DND-41 (cell line): Measurements from ENCODE around the gene UGT2B7.

Experiments
- ATAC-seq: fragments of 200-7000 bp; cut with Tn5 transposase; 3 replicates; pipeline ENCODE4 v1.9.1; 2021; ENCODE audit warnings: low read depth; ENCODE audit not compliant: insufficient read depth
- DNase-seq: peaks from one replicate; pipeline ENCODE4 v3.0.0-alpha.2; 2020
- H2AFZ ChIP-seq: 2 replicates; pipeline ENCODE4 v1.6.0; 2012; ENCODE audit warnings: low read depth, low read length
- H3K27ac ChIP-seq: 2 replicates; pipeline ENCODE4 v1.5.1; 2012; ENCODE audit warnings: low read length, inconsistent platforms
- H3K27me3 ChIP-seq: fragments of 200-600 bp; sonication (generic); 2 replicates; pipeline ENCODE4 v1.6.0; 2012; ENCODE audit warnings: low read length, mild to moderate bottlenecking, inconsistent platforms; ENCODE audit not compliant: insufficient read depth, poor library complexity
- H3K36me3 ChIP-seq: 2 replicates; pipeline ENCODE4 v1.5.1; 2012; ENCODE audit warnings: low read length, inconsistent platforms; ENCODE audit not compliant: insufficient read depth
- H3K4me1 ChIP-seq: 2 replicates; pipeline ENCODE4 v1.5.1; 2012; ENCODE audit warnings: mild to moderate bottlenecking, low read length; ENCODE audit not compliant: insufficient read depth
- H3K4me2 ChIP-seq: 2 replicates; pipeline ENCODE4 v1.6.0; 2012; ENCODE audit warnings: mild to moderate bottlenecking, moderate library complexity, low read length, inconsistent platforms; ENCODE audit not compliant: insufficient read depth
- H3K4me3 ChIP-seq, 2 experiments: fragments of 200-600 bp in 1 of 2; shearing (Covaris generic) in 1 of 2; 2 replicates each; pipeline ENCODE4 v1.5.1; 2012 to 2016; ENCODE audit warnings: inconsistent platforms in 2 of 2, low read length in 2 of 2, mild to moderate bottlenecking in 2 of 2, low read depth in 1 of 2, moderate library complexity in 1 of 2
- H3K79me2 ChIP-seq: 2 replicates; pipeline ENCODE4 v1.6.0; 2012; ENCODE audit warnings: low read length, inconsistent platforms; ENCODE audit not compliant: insufficient read depth
- H3K9ac ChIP-seq: 2 replicates; pipeline ENCODE4 v1.6.0; 2012; ENCODE audit warnings: low read depth, mild to moderate bottlenecking, inconsistent platforms, low read length, moderate library complexity
- H3K9me3 ChIP-seq: 2 replicates; pipeline ENCODE4 v1.5.1; 2012; ENCODE audit warnings: low read length, moderate library complexity, mild to moderate bottlenecking, inconsistent platforms; ENCODE audit not compliant: insufficient read depth, severe bottlenecking
- H4K20me1 ChIP-seq: 2 replicates; pipeline ENCODE4 v1.6.0; 2012; ENCODE audit warnings: low read length; ENCODE audit not compliant: insufficient read depth
- CTCF ChIP-seq: IDR thresholded peaks from 2 replicates; pipeline ENCODE4 v1.5.1; 2012; ENCODE audit warnings: borderline replicate concordance, low read length, moderate library complexity, mild to moderate bottlenecking; ENCODE audit not compliant: poor library complexity, severe bottlenecking; ENCODE audit errors: extremely low read depth
- EZH2 ChIP-seq: IDR thresholded peaks from 3 replicates; pipeline ENCODE4 v1.6.1; 2012; ENCODE audit warnings: borderline replicate concordance, low read depth, mild to moderate bottlenecking, moderate library complexity, low read length, inconsistent platforms; ENCODE audit not compliant: severe bottlenecking

UGT2B7 gene

GRCh38 chr4:69092980-69093568 is 3.2 kb upstream of the UGT2B7 start:
- Histone ChIP-seq H3K9me3 (no peaks in the 10 kb centered on the region), H3K9ac (no peak overlapping the region), H3K36me3 (no peaks in the 10 kb centered on the region), H4K20me1 (no peaks in the 10 kb centered on the region), H3K79me2 (no peaks in the 10 kb centered on the region), H3K4me1 (no peaks in the 10 kb centered on the region), H2AFZ (no peak overlapping the region), H3K27ac (no peak overlapping the region), H3K4me3 (no peak overlapping the region), H3K4me2 (no peak overlapping the region), H3K27me3 (no peaks in the 10 kb centered on the region)
- no peak for TF ChIP-seq EZH2
- TF ChIP-seq CTCF: no peak
- no peak for DNase-seq
- no peak for ATAC-seq

GRCh38 chr4:69093681-69094080 is 2.6 kb upstream of the UGT2B7 start:
- Histone ChIP-seq H3K4me3 (no peak overlapping the region), H3K27me3 (no peaks in the 10 kb centered on the region), H3K4me1 (no peaks in the 10 kb centered on the region), H3K9me3 (no peaks in the 10 kb centered on the region), H3K27ac (no peak overlapping the region), H3K36me3 (no peaks in the 10 kb centered on the region), H2AFZ (no peak overlapping the region), H3K79me2 (no peaks in the 10 kb centered on the region), H3K9ac (no peak overlapping the region), H4K20me1 (no peaks in the 10 kb centered on the region), H3K4me2 (no peak overlapping the region)
- ATAC-seq (no peak), DNase-seq (no peak)
- TF ChIP-seq EZH2 (no peak), CTCF (no peak)

GRCh38 chr4:69095301-69095731 is 958 bp upstream of the UGT2B7 start:
- Histone ChIP-seq H3K4me2 (no peak overlapping the region), H3K27ac (no peak overlapping the region), H3K9me3 (no peaks in the 10 kb centered on the region), H3K4me1 (no peaks in the 10 kb centered on the region), H2AFZ (no peak overlapping the region), H3K9ac (no peak overlapping the region), H3K79me2 (no peaks in the 10 kb centered on the region), H3K4me3 (no peak overlapping the region), H3K36me3 (no peaks in the 10 kb centered on the region), H3K27me3 (no peaks in the 10 kb centered on the region), H4K20me1 (no peaks in the 10 kb centered on the region)
- DNase-seq (no peak), ATAC-seq (no peak)
- TF ChIP-seq CTCF (no peak), EZH2 (no peak)
